Measurements from ENCODE around the gene DCAF7.

DCAF7 gene

DNA sequence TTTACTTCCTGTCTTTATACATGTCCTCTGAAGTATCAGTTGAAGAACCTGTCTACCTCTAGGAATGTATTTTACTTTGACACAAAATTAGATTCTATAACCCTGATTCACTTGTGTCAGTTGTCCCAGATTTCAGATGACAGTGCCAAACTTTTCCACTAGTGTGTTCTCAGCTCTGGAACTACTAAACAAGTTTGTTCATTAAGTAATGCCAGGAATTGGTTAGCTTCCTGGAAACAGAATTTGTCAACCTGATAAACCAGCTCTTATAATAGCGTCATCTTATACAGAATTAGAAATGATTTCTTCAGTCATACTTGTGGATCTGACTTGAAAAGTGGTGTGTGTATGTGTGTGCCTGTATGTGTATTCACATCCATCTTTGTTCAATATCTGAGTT is 79.3 kb downstream of the DCAF7 start:
- no peak for DNase-seq (ENCODE audit: low read depth, low spot score)

DNA sequence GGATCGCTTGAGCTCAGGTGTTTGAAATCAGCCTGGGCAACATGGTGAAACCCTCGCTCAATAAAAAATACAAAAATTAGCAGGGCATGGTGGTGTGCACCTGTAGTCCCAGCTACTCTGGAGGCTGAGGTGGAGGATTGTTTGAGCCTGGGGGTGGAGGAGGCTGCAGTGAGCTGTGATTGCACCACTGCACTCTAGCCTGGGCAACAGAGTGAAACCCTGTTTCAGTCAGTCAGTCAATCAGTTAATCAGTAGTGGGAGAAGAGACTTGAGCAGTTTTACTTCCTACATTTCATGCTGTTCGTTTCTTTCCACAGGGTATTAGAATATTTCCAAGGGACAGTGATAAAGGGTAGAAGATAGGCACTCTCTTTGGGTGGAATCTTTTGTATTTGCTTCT is 80.8 kb downstream of the DCAF7 start:
- DNase-seq (ENCODE audit: low read depth, low spot score) = no peak

GRCh38 chr17:63631626-63632025 is 81.3 kb downstream of the DCAF7 start:
- DNase-seq (ENCODE audit: low read depth, low spot score) = no peak

- no peak for DNase-seq (ENCODE audit: low read depth, low spot score)
These were observed 83.5 kb downstream of the DCAF7 start for GRCh38 chr17:63633742-63634141.

DNA sequence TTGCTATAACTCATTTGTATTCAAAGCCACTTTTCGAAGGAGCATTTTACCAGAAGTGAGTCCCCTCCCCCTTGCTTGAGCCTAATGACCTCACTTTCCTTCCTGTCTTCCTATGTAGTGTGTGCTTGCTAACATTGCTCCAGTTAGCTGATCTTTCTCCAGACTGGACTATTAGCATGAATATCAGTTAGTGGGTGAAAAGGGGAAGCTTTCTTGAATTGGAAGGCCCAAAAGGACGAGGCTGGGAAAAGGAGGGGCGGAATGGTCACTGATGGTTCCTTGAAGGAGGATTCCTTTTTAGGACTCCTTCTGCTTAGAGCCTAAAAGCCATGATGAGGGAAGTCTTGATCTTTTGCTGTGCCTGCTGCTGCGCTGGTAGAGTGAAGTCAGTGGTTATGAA is 83.9 kb downstream of the DCAF7 start:
- DNase-seq (ENCODE audit: low read depth, low spot score) = no peak

DNA sequence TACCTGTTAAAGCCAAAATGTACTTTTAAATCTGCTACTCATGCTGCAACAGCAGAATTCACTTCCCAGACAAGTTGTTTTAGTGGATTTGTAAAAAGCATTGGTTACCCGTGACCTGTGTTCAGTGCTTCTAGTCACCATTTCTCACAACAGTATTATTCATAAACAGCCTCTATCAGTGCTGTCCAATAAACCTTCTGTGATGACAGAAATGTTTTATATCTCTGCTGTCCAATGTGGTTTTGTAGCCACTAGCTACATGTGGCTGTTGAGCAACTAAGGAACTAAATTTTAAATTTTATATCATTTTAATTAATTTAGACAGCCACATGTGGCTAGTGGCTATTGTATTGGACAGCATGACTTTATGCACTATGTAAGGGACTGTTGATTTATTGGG is 84.5 kb downstream of the DCAF7 start:
- no peak for DNase-seq (ENCODE audit: low read depth, low spot score)

GRCh38 chr17:63635290-63635689 is 85.0 kb downstream of the DCAF7 start:
- DNase-seq (ENCODE audit: low read depth, low spot score) = no peak

DNA sequence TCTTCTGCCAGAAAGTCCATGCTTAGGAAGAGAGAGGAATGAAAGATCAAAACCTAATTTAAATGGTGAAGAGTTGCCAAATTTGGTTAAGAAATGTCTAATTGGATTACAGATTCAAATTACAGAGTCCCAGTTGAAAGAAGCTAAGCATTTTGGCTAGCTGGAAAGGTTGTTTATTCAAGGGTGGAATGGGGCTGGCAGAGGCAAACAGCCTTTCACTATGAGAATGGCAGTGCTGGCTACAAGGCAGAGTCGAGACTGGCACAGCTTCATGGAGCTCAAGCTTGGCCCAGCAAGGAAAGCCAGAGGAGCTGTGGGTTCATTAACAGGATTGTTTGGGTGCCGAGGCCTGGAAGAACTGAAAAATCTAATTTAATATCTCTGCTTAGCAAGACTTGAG is 85.5 kb downstream of the DCAF7 start:
- DNase-seq (ENCODE audit: low read depth, low spot score) = no peak

- no peak for DNase-seq (ENCODE audit: low read depth, low spot score)
These were observed 88.8 kb downstream of the DCAF7 start for GRCh38 chr17:63639125-63639524.

DNA sequence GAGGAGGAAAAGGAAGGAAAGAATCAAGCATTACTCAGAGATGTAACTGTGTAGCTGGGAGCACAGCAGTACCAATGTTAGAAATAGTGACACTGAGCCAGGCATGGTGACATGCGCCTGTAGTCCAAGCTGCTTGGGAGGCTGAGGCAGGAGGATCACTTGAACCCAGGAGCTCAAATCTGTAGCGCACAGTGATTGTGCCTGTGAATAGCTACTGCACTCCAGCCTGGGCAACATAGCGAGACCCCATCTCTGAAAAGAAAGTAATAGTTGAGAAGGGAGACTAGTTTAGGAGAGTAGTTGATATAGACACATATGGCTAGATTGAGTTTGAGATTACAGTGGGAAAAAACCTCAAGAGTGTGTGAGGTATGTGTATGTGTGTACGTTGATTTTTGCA is 89.8 kb downstream of the DCAF7 start:
- DNase-seq (ENCODE audit: low read depth, low spot score) = no peak

- DNase-seq (ENCODE audit: low read depth, low spot score) = no peak
These were observed 91.6 kb downstream of the DCAF7 start for GRCh38 chr17:63641692-63642448.

Measured in smooth muscle cell of the brain vasculature (primary cell).